ENCODE results near the gene APOL1. TPM values are rescaled to one million over a fixed set of nuclear protein-coding genes. Genes with fewer than 3 reads are reported as not detected.
"Not testable (repeated sequence)": the region's sequence is repeated elsewhere in the genome, so short reads cannot be mapped to it uniquely, and the experiment has no call there.

APOL1 gene
- total RNA-seq, 4 donors from 2014 or later: 0.87 to 11.1 (median 6.2) TPM

DNA sequence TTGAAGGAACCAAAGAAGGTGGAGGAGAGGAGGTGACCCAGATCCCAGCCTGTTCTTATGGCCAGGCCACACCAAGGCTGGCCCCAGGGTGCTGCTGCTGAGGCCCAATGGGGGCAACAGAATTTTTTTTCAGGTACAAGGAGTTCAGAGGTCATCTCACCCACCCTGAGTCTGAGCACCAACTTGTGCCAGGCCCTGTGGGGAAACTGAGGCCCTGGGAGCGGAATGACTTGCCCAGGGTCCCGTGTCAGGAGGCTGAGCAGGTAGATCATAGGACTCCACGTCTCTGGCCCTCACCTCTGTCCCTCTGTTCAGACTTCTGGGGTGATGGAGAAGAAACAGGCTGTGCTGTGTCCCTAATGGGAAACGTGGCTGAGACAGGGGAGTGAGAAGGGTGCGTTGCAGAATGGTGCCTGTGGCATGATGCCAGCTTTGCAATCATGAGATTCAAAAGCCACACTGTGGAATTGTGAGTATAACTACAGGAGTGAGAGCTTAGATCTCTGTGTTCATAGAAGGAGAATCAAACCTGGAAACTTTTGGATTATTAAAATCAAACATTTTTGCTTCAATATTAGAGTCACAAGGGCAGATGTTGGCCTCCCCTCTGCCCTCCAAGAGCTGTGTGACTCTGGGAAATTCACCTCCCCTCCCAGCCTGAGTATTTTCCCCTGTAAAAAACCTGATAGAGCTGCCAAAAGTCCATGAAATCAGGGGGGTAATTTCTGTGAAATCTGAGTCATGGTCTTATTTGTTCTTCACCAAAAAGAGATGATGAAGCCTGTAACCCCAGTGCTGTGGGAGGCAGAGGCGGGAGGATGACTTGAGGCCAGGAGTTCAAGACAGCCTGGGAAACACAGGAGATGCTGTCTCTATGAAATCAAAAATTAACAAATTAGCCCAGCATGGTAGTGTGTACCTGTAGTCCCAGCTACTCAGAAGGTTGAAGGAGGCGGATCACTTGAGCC lies 874 bp downstream of the APOL1 start:
- intact Hi-C loops (cut with DNase I; ENCODE audit: low total_unique reads): loop anchor here (2.0 to 5.0 kb wide), 2 partner anchors 53 to 312 kb away; partner anchors contain the start of gene APOL4
- ATAC-seq: peak in 1 of 2 donors; percentile 48
- H3K27me3 ChIP-seq: no peaks in the 10 kb centered on the region

DNA sequence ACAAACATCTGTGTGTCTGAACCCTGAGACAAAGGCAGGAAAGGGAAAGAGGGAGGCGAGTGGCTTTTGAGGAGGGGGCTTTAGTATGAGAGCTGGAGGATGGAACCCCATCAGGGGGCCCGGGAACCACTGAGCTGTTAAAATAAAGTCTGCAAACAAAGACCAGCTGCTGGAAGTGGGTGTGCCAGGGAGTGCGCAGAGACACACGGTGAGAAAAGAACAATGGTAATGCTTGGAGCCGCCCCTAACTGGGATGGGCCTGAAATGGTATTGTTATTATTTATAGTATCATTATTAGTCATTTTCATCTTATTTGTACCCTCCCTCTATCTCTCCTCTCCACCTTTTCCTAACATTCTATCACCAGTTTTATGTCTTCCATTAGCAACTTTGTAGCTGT lies 2.6 kb downstream of the APOL1 start:
- peak overlapping the region; percentile 54 to 77 (median 76) for H3K27ac ChIP-seq
- peak overlapping the region in 2 of 4 donors; percentile 25 to 33 for H3K4me3 ChIP-seq
- H3K9me3 ChIP-seq; ATAC-seq; in situ Hi-C loops (cut with MboI; ENCODE audit: low sequenced_read_pairs in 4 of 4); H3K36me3 ChIP-seq; H3K4me1 ChIP-seq; DNase-seq; H3K27me3 ChIP-seq: not testable (repeated sequence)
- intact Hi-C loops (cut with DNase I; ENCODE audit: low total_unique reads): loop anchor here (2.0 kb wide), 1 partner anchor 55 kb away; the partner anchor contains the start of gene APOL4

More for the DNA sequence above, 874 bp downstream of the APOL1 start:
- in situ Hi-C loops (cut with MboI; ENCODE audit: low sequenced_read_pairs in 4 of 4): no loop called here
- Histone ChIP-seq H3K9me3 (no peaks in the 10 kb centered on the region), H3K4me3 (peak overlapping the region; percentile 35 to 52 (median 43)), H3K36me3 (no peaks in the 10 kb centered on the region), H3K4me1 (peaks cover 5 to 9% of the 10 kb centered on the region in 2 donors), H3K27ac (peak overlapping the region; percentile 67 to 77 (median 76))
- no peak for TF ChIP-seq POLR2A (IDR thresholded peaks at IDR 0.05)
- TF ChIP-seq, protein P1, sequence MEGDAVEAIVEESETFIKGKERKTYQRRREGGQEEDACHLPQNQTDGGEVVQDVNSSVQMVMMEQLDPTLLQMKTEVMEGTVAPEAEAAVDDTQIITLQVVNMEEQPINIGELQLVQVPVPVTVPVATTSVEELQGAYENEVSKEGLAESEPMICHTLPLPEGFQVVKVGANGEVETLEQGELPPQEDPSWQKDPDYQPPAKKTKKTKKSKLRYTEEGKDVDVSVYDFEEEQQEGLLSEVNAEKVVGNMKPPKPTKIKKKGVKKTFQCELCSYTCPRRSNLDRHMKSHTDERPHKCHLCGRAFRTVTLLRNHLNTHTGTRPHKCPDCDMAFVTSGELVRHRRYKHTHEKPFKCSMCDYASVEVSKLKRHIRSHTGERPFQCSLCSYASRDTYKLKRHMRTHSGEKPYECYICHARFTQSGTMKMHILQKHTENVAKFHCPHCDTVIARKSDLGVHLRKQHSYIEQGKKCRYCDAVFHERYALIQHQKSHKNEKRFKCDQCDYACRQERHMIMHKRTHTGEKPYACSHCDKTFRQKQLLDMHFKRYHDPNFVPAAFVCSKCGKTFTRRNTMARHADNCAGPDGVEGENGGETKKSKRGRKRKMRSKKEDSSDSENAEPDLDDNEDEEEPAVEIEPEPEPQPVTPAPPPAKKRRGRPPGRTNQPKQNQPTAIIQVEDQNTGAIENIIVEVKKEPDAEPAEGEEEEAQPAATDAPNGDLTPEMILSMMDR (IDR thresholded peaks at IDR 0.05 in 4 of 5, conservative IDR thresholded peaks at IDR 0.05 in 1 of 5): no peak
- no peak for DNase-seq

DNA sequence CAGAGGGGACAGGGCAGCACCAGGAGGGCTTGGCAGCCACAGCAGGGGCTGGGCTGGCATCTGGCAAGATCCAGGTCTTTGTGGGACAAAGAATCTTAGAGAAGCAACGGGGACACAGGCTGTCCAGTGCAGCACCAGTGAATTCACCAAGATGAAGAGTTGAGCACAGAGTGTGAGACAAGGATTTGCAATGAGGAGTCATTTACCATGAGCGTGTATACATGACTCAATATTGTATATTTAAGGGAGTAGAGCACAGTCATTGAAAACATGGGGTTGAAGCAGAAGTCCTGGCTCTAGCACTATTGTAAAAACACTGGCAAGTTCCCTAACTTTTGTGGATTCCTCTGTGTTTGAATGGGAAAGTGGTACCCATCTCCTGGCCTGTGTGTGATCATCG lies 3.5 kb downstream of the APOL1 start:
- Histone ChIP-seq H3K4me1 (peaks cover 5 to 9% of the 10 kb centered on the region in 2 donors), H3K36me3 (no peaks in the 10 kb centered on the region), H3K4me3 (no peak overlapping the region), H3K9me3 (no peaks in the 10 kb centered on the region), H3K27me3 (no peaks in the 10 kb centered on the region), H3K27ac (peak overlapping the region; percentile 54 to 63 (median 60))
- ATAC-seq: no peak
- in situ Hi-C loops (cut with MboI; ENCODE audit: low sequenced_read_pairs in 4 of 4) (no loop called here), intact Hi-C loops (cut with DNase I; ENCODE audit: low total_unique reads) (no loop called here)
- TF ChIP-seq POLR2A (IDR thresholded peaks at IDR 0.05): no peak
- TF ChIP-seq, protein P1 (IDR thresholded peaks at IDR 0.05 in 4 of 5, conservative IDR thresholded peaks at IDR 0.05 in 1 of 5): no peak
- no peak for DNase-seq

DNA sequence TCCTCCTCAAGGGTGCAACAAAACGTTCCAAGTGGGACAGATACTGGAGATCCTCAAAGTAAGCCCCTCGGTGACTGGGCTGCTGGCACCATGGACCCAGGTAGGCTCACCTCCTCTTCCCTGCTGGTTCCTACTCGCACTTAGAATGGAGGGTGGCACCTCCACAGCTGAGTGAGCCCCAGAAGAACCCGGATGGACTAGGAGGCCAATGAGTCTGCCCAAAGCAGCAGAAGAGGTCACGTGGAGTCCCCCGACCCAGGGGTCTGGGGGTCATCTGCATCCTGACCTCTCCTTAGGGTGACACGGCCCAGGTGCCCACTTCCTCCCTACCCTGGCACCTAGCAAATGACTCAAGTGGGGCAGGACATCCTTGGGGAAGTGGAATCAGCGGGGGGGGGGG lies 4.4 kb downstream of the APOL1 start:
- ATAC-seq (no peak), DNase-seq (no peak)
- intact Hi-C loops (cut with DNase I; ENCODE audit: low total_unique reads): no loop called here
- Histone ChIP-seq H3K27ac (peak overlapping the region in 1 of 4 donors; percentile 12), H3K27me3 (no peaks in the 10 kb centered on the region), H3K4me3 (no peak overlapping the region), H3K4me1 (peaks cover 5 to 9% of the 10 kb centered on the region in 2 donors), H3K36me3 (no peaks in the 10 kb centered on the region), H3K9me3 (no peaks in the 10 kb centered on the region)
- TF ChIP-seq, protein P1 (IDR thresholded peaks at IDR 0.05 in 4 of 5, conservative IDR thresholded peaks at IDR 0.05 in 1 of 5): no peak
- no peak for TF ChIP-seq POLR2A (IDR thresholded peaks at IDR 0.05)
- in situ Hi-C loops (cut with MboI; ENCODE audit: low sequenced_read_pairs in 4 of 4): no loop called here

DNA sequence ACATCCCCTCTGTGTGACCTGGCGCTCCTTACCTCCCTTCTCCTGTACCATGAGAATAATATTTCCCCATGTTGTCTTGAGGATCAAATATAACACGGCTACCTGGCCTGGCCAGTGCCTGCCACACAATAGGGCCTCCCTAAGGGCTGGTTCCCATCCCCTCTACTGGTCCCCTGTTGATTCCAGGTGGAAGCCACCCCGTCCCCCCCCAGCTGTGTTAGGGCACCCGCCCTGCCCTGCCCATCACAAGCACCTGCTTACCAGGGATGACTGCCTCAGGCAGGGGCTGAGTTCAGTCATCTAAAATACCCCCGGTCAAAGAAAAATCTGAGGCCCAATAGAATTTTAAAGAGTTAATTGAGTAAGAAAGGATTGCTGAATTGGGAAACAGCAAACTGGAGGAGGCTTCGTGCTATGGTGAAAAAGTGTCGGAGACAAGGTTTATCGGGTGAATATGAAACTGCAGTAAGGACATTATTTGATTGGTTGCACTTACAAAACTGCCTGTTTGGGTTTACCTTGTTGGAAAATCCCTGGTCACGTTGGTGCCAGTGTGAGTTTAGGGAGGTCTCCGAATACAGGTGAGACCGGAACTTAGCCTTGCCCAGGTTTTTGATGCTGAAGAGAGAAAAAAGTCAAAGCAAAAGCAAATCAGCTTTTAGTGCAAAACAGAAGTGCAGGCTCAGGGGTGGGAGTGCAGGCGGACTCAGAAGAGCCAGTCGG lies 5.2 kb downstream of the APOL1 start:
- ATAC-seq (no peak), DNase-seq (no peak)
- Histone ChIP-seq H3K9me3 (no peaks in the 10 kb centered on the region), H3K27ac (peak overlapping the region; percentile 13 to 55 (median 50)), H3K4me3 (no peak overlapping the region), H3K4me1 (peaks cover 5 to 9% of the 10 kb centered on the region in 2 donors), H3K36me3 (no peaks in the 10 kb centered on the region), H3K27me3 (no peaks in the 10 kb centered on the region)
- TF ChIP-seq, protein P1 (IDR thresholded peaks at IDR 0.05 in 4 of 5, conservative IDR thresholded peaks at IDR 0.05 in 1 of 5): no peak
- no peak for TF ChIP-seq POLR2A (IDR thresholded peaks at IDR 0.05)
- intact Hi-C loops (cut with DNase I; ENCODE audit: low total_unique reads) (no loop called here), in situ Hi-C loops (cut with MboI; ENCODE audit: low sequenced_read_pairs in 4 of 4) (no loop called here)

All from gastrocnemius medialis (tissue), 4 donors.